Tibial nerve (tissue), 4 donors: ENCODE results near the gene HADHA.

Source experiments
- EP300 ChIP-seq, 2 donors: sonication (generic); formaldehyde crosslinking; IDR thresholded peaks; one replicate each; pipeline ENCODE4 v1.6.1; 2017; ENCODE audit warnings: antibody characterized with exemption in 2 of 2, mild to moderate bottlenecking in 1 of 2
- POLR2A ChIP-seq, 2 donors: fragments of 450-650 bp; IDR thresholded peaks; one replicate each; pipeline ENCODE4 v1.6.1; 2017; ENCODE audit warnings: antibody characterized with exemption in 2 of 2, mild to moderate bottlenecking in 2 of 2, moderate library complexity in 2 of 2
- TF ChIP-seq, protein P1 (sequence below), 5 experiments: fragments of 200-600 bp in 3 of 5; fragments of 450-650 bp in 2 of 5; sonication (generic) in 3 of 5; IDR thresholded peaks; one replicate each; pipeline ENCODE4 v1.5.1; 2016 to 2019; ENCODE audit warnings: antibody characterized with exemption in 5 of 5, mild to moderate bottlenecking in 3 of 5, moderate library complexity in 2 of 5

DNA sequence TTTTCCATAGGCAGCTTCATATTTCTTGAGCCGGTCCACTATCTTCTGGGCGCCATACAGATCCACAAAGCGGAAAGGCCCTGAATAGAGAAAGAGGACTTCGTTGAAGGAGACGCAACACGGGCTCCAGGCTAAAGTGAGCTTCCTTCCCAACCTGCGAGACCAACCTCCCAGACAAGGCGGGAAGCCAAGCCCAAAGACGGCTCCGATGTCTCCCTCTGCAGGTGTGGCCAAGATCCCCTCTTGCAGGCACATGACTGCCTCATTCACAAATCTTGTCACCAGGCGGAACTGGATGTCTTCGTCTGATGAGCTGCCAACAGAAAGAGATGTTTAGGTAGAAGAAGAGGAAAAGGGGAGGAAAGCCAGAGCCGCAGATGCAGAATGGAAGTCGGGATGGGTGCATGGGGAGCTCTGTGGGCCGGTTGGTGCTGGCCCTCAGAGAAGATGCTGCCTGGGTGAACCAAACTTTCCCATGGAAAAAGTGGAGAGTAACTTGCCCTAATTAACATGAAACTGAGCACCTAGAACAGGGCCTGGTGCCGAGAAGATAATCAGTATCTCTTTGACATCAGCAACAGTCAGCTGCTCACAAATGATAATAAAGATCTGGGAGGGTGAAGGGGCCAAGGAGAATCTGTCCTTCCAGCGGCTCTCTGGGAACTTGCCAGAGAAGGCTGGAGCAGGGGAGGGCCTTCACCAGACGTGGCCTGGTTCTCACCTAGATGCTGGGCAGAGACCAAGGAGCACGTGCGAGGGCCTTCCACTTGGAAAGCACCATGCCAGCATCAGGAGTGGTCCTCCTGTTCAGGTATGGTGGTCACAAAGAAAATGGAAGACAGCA lies 52.9 kb downstream of the HADHA start:
- TF ChIP-seq, protein P1, sequence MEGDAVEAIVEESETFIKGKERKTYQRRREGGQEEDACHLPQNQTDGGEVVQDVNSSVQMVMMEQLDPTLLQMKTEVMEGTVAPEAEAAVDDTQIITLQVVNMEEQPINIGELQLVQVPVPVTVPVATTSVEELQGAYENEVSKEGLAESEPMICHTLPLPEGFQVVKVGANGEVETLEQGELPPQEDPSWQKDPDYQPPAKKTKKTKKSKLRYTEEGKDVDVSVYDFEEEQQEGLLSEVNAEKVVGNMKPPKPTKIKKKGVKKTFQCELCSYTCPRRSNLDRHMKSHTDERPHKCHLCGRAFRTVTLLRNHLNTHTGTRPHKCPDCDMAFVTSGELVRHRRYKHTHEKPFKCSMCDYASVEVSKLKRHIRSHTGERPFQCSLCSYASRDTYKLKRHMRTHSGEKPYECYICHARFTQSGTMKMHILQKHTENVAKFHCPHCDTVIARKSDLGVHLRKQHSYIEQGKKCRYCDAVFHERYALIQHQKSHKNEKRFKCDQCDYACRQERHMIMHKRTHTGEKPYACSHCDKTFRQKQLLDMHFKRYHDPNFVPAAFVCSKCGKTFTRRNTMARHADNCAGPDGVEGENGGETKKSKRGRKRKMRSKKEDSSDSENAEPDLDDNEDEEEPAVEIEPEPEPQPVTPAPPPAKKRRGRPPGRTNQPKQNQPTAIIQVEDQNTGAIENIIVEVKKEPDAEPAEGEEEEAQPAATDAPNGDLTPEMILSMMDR (IDR thresholded peaks at IDR 0.05): no peak
- TF ChIP-seq EP300 (IDR thresholded peaks at IDR 0.05) (no peak), POLR2A (IDR thresholded peaks at IDR 0.05) (no peak)
